RKO (cell line): ENCODE measurements around the gene TREM2.
"Not testable (repeated sequence)": the region's sequence is repeated elsewhere in the genome, so short reads cannot be mapped to it uniquely, and the experiment has no call there.

Experiments
- DNase-seq: peaks from one replicate; pipeline ENCODE4 v3.0.0-alpha.2; 2016; ENCODE audit warnings: low spot score

Gene TREM2

DNA sequence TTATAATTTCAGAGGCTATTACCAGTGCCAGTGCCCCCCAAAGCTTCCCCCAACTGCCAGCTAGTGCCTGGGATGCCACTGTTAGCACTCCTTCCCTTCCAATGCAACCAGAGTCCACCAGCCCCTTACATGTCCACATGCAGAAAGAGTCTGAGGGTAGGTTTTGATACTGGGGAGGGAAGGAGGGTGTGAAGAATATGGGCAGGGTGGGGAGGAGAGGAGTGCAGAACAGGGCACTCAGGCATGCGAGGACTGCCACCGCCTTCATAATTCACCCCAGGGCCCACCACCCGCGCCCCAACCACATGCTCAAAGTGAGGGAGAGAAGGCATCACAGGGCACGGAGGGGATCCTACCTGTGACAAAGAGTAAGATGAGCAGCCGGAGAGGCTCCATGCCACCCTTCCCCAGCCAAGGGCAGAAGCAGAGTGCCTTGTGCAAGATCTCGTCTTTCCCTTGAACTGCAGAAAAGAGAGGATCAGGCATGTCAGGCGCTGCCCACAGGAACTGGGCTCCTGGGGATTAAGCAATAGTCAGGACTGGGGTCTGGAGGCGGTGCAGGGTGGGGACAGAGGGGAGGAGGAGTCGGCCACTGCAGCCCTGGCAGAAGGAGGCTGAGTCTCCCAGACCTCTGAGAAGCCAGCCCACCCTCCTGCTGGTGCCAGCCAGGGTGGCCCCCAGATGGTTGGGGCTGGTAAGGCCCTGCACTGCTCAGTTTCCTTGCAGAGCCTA, at the start of gene TREM2:
Gene TREM2, minus strand, starts transcription at position 430 of the 732 bp plus-strand sequence. Its CDS starts 34 bp downstream, at position 396.
- no peak for DNase-seq

DNA sequence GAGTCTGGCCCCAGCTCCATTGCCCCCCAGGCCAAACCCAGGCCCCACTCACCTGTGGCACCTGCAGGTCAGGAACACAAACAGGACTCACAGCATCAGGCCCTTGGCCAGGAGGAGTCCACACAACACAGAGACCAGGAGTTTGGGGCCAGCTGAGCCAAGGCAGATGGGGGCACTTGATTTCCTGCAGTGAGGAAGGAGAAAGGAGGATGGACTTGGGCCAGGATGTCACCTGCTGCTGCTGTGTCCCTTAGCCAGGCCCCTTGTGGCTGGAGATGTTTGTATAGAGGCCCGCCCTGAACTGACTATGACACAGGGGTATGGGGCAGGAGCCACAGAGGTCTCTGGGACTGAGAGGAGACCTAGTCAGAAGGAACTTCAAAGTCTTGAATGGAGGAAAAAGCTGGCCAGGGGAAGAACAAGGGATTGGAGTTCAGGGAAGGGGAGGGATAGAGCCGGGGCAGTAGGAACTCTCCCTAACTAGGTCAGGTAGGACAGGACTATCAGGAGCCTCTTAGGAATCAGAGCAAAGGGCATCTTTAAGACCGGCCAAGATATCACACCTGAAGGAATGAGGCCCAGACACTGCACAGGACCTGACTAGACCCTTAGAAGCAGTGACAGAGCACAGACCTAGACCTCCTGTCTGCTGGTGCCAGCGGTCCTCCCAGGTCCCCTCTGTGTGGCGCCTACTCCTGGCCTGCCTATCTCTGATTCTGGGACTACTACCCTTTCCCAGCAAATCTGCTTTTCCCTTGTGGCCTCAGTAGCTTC, 46.8 kb upstream of the TREM2 start:
- no peak for DNase-seq

DNA sequence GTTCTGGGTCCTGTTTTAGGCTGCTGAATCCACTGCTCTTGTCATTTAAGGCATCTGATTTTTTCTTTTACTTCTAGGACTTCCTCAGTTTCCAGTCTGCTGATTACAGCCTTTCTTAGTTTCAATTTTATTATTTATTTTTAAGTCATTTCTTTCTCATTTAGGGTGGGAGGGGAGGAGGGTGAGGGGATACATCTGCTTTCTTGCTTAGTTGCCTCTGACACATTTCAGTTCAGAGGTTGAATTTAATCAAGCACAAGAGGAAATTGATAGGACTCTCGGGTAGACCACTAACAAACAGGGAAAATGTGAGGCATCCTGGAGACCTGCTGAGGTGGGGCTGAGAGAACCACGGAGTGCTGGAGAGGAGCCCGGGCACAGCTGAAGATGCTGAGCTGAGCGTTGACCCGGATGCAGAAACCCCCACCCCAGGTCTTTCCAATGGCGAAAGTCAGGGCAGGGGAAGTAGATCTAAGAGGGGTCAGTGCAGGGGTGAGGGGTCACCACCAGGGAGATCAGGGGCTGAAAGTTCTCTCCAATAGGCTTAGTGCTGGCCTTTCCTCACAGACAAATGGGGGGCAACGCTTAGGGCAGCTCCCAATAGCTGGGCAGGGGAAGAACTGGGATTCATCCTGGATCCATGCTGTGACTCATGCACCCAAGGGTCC, 45.7 kb upstream of the TREM2 start:
- DNase-seq: no peak

DNA sequence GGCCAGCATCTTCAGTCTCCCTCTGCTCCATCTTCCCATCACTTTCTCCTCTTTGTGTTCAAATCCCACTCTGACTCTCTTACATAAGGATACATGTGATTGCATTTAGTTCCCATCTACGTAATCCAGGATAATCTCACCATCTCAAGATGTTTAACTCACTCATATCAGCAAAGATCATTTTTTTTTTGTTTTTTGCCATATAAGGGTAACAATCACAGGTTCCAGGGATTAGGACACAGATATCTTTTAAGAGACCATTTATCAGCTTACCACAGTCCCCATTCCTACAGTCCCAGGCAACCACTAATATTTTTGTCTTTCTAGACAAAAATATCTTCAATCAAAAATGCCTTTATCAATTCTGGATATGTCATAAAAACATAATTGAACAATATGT, 41.2 kb upstream of the TREM2 start:
- no peak for DNase-seq

DNA sequence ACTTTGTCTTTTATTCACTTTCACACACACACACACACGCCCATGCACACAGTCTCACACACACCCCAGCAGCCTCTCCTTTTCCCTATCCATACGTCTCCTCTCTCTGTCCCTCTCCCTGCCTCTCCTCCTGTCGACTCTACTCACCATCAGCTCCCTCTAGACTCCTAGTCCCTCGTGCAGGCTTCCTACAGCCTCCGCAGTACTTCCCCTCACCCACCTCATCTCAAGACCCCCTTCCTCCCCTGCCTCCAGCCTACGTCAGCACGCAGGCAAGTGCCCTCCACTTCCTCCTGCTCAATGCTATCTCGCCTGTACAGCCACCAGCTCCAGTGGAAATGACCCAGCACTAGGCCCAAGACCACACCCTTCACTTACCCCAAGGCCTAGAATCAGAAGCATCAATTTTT, 38.9 kb upstream of the TREM2 start:
- DNase-seq: no peak

DNA sequence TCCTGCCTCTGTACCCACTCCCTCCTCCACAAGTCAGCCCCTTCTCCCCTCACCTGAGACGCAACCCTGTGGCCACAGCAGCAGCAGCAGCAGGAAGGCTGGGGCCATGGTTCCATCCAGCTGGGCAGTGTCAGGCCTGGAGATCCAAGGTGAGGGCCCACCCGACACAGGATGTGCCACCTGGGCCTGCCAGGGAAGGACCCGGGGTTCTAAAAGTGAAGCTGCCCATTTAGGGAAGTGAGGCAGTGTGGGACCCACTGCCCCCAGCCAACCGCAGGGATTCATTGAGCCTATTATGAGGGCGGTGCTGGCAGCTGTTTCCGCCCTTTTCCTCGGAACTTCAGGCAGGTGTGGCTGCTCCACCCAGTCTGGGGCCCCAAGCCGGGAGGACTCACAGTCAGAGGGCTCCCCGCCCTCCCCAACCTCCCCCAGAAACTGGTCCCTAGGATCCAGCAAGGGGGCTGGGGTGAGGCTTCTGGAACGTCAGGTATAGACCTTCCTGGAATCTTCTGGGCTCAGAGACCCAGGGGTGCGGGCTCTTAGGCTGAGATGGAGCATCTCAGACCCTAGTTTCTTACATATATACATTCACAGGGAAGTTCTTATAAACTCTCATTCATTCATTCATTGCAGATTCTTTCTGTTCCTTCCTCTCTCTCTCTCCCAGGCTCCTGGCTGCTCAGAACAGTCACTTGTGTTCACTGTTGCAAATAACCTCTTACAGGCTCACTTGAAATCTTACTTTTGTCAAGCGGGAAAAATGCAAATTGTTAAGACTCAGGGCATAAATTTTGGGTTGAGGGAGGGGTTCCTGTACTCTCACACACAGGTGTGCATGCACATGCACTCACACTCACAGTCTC, 38.2 kb upstream of the TREM2 start, which contains the start of gene TREML2:
Gene TREML2, minus strand, starts transcription at position 249 of the 863 bp plus-strand sequence. Its CDS starts 141 bp downstream, at position 108.
- no peak for DNase-seq

DNA sequence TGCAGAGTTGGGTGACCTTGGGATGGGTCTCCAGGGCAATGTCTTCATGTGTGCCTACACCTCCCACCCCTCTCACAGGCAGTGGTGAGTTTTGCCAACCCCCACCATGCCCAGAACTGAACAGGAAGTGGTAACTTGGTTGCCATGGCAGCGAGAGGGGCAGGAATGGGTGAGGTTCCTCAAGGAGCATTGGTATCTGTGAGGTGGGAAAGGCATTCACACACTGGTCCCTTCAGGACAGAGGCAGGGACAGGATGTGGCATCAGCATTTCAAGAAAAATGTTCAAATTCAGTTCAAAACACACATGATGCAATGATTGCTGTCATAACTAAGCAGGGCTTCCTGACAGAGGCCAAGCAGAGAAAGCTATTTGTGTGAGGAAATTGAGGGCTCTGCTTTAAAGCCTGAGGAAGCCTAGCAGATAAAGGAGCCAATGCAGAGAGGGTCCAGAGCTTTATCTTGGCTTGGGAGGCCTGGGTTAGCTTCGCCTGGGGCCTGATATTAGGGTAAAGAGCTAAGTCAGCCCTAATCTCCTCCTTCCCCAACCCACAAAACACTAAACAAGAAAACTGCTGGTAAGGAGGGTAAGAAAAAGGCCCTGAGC, 37.5 kb upstream of the TREM2 start:
- no peak for DNase-seq

DNA sequence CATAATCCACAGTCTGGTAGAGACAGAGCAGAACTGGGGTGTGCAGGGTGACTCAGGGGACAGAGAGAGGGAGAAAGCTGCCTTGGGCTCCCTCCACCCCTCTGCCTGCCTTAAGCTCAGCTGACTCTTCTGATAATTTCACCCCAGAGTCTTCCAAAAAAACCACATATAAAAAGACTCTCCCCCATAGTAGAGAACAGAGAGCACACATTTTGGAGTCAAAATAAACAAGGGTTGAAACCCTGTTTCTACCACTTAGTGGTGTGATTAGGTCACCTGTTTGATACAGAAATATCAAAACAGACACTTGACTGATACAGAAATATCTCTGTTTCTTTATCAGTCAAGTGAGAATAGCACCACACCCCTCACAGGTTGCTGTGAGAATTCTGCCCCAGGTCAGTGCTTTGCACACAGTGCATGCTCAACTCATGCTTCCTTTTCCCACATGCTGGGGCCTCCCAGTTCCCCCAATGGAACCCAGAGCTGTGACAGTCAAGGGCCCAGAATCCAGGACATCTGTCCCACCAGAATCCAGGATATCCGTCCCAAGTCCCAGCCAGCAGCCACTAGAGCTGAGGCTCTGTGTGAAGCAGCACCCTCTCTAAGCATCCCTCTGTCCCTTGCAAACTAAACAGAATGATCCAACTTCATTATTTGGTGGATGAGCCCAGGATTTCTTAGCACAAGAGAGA, 36.8 kb upstream of the TREM2 start:
- no peak for DNase-seq

DNA sequence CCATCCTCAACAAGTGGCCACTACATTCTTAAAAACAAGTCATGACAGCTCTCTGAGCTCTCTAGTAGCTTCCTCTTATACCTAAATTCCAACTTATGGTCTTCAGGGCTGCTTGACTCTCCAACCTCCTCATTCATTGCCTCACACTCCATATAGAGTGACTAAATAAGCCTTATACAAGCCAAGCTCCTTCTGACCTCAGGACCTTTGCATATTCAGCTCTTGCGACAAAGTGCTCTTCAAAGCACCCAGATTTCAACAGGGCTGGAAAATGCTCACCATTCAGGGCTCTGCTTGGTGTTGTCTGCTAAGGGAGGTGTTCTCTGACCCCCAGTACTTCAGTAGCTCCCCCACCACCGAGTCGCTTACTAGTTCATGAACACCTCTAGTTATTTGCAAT, 34.3 kb upstream of the TREM2 start:
- DNase-seq: no peak

DNA sequence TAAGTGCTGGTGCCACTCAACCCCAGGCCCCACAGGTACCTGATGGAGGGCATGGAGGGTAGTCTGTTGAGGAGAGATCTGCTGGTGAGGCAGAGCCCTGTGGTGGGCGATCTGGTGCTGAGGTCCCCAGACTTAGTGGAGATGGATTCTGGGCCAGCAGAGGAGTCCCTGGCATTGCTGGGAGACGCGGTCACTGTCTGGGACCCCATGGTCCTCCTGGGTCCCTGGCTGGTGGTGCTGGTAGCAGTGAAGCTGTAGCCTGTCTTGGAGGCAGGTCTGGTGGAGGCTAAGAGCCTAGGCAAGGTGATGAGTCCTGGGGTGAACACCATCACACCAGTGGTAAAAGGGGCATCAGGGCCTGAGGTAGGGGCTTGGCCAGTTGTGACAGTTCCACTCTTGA, 31.5 kb upstream of the TREM2 start:
- DNase-seq: no peak

DNA sequence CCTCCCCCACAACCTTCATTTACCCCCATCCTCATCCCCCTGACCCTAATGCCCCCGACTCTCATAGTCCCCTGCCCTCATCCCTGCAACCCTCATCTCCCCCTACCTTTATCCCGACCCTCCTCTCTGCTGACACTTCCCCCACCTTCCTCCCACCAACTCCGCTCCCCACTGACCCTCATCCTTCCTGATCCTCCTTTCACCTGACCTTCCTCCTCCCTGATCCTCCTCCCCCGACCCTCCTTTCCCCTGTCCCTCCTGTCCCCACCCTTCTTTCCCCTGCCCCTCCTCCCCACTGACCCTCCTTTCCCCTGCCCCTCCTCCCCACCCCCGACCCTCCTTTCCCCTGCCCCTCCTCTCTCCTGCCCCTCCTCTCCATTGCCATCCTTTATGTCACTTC, 31.0 kb upstream of the TREM2 start:
- no peak for DNase-seq

DNA sequence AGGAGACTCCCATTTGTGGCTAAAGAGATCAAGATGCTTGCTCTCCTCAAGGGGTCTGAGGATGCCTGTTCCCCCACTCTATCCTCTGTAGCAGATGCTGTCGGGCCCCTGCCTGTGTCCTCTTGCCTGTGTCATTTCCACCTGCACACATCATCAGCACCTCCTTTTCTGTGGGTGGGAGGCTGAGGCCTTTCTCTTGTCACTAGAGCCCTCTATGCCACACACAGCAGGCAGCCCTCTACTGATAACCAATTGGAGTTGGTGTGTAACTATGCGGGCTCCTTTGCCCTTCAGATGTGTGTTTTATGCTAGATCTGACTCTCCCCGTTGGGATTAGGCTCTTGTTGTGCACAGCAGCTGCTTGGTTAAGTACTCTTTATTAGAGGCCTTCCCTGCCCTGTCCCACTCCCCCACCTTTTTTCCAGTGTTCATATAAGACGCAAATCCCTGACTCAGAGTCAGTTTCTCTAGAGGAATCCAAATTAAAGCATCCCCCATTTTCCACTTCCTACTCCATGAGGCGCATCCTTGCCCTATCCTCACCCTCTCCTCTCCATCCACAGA, 30.3 kb upstream of the TREM2 start:
- DNase-seq: no peak

DNA sequence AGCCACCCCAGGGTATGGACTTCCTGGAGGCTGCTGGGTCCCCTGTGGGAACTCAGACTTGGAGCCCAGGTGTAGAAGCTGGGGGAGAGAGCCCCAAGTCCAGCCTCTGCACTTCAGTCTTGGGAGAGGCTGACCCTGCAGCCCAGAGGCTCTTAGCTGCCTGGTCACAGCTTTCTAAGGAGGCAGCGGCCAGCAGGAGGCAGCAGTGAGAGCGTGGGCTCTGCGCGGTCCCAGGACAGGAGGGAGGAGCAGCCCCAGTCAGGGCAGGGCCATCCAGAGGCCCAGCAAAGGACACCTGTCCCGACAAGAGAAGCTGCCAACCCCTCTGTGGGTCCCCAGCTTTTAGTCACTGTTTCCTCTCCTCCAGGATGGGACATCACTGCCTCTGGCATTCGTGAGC, 28.7 kb upstream of the TREM2 start:
- no peak for DNase-seq

DNA sequence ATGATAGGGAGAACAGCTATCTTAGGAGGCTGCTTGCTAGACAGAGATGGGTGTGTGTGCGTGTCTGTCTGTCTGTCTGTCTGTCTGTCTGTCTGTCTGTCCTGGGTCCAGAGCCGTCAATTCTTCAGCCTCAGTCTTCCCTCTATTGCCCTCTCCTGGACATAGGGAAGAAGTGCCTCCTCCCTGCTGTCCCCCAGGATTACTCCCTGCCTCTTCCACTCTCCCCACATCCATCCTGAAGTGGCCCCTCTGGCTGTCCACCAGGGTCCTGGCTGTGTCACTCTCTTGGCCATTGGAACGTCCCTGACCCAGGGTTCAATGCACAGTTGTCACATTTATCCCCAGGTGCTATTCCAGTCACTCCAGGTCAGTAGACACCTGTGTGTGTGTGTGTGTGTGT, 27.9 kb upstream of the TREM2 start:
- DNase-seq: no peak

DNA sequence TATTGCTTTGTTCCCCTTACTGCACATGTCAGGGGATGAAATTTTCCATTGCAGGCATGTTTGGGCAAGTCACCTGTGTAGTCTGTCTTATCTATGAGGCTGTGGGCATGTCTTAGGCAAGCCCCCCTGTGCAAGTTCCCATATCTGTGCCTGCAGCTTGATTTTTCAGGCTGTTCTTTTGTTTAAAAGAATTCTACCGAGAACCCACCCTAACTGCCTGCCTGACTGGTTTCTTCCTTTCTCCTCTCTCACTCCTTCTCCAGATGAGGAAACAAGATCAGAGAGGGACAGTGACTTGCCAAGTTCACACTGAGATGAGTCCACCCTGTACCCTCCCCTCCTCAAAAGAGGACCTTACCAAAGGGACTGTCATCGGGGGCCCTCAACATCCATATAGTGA, 27.1 kb upstream of the TREM2 start:
- no peak for DNase-seq

DNA sequence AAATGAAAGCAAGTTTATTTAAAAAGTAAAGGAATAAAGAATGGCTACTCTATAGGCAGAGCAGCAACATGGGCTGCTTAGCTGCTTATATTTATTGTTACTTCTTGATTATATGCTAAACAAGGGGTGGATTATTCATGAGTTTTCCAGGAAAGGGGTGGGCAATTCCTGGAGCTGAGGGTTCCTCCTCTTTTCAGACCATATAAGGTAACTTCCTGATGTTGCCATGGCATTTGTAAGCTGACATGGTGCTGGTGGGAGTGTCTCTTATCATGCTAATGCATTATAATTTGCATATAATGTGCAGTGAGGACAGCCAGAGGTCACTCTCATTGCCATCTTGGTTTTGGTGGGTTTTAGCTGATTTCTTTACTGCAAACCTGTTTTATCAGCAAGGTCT, 26.1 kb upstream of the TREM2 start:
- not testable (repeated sequence) for DNase-seq

DNA sequence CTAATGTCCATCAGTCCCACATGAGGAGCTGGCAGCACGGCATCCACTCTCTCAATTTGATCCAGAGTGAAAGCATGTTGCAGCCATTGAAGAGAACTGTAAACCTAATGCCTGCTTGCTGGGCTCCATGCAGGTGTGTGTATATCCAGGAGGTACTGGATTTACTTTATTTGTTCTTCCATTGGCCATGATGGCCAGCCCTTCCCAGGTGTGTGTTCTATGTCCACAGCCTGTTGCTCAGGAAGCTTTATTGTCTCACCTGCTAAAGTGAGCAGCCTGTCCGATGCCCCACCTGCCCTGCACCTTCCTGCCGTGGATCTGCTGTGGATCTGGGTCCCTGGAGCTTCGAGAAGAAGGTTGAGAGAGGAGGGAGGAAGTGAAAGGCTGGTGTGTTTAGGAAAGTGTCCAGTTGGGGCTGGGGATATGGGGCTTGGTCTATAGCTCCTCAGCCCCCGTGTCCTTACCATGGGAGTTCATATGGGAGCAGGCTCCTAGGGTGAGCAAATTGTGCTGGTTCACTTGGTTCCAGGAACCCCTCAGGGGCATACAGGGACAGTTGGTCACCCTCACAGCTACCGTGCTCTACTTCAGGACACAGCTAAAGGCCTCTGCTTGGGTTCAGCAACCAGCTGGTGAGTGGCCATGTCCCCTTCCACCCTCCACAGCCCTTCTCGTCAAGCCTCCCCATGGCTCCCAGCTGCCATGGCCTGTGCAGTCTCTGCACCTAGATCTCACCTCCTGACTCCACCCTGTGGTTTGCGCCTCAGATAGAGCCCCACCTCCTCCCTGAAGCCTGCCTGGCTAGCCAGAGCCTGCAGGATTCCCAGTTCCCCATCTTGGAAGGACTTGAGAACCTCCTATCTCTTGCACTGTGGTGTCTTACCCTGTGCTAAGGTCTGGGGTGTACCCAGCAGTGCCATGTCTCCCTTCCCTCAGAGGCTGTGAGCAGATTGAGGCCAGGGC, 25.3 kb upstream of the TREM2 start:
- no peak for DNase-seq

DNA sequence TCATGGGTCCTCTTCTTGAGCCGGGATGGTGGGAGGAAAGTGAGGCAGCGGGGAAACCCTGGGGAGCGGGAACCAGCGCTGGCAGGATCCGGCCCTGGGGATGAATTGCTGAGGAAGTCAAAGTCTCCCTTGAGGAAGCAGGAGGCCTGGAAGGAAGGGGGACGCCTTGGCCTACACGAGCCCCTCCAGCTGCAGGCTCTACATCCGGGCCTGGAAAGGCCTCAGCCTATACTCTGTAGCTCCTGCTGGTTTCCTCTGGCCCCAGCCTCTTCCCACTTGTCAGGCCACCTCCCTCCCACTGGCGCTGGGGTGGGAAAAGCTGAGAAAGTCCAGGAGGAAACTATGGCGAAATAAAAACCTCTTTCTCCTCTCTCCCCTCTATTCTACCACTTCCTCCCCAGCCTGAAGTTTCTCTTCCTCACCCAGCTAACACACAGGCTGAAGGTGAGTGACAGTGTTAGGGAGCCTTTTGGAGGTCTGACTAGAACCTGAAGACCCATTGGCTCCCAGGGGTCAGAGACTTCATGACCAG, 23.2 kb upstream of the TREM2 start:
- DNase-seq: no peak

DNA sequence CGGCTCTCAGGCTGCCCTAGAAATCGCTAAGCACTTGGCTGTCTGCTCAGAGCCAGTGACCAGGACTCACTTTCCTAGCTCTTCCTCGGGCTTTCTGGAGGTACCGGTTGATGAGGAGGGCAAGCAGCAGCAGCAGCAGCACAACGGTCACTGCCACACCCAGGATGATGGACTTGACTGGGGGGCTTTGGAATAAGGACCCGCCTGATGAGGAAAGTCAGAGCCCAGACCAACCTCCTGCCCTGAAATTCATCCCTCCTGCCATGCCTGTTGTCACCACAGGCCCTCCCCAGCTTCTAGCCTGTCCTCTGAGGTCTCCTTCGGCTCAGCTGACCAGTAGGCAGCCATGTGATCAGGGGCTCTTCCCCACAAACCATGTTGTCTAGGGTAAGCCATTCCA, 21.8 kb upstream of the TREM2 start:
- DNase-seq: no peak
